Esophagus muscularis mucosa (tissue), 4 donors: ENCODE data around the gene ATG16L2. TPM values are rescaled to one million over a fixed set of nuclear protein-coding genes. Genes with fewer than 3 reads are reported as not detected.
A peak's percentile ranks its signal among the peaks of the same experiment; 100 is the strongest.

Source experiments
- DNase-seq: peaks from one replicate; pipeline ENCODE4 v3.0.0-alpha.2; 2017; ENCODE audit errors: extremely low spot score
- H3K27ac ChIP-seq, 4 donors: fragments of 200-600 bp; sonication (generic); replicated peaks in 1 of 4; 1 replicate in 3 of 4; 2 replicates in 1 of 4; pipeline ENCODE4 v1.5.1; 2016 to 2019; ENCODE audit warnings: mild to moderate bottlenecking in 1 of 4
- H3K27me3 ChIP-seq, 4 donors: fragments of 200-600 bp; sonication (generic); one replicate each; pipeline versions ENCODE4 v1.5.1 to v1.6.0; 2016 to 2019
- H3K36me3 ChIP-seq, 4 donors: fragments of 200-600 bp; sonication (generic); one replicate each; pipeline ENCODE4 v1.5.1; 2016 to 2019
- H3K4me1 ChIP-seq, 4 donors: fragments of 200-600 bp; sonication (generic); one replicate each; pipeline ENCODE4 v1.5.1; 2016 to 2019
- H3K4me3 ChIP-seq, 4 donors: fragments of 200-600 bp; sonication (generic); 1 replicate in 2 of 4; 2 replicates in 2 of 4; pipeline ENCODE4 v1.5.1; 2016 to 2019; ENCODE audit warnings: mild to moderate bottlenecking in 4 of 4, moderate library complexity in 1 of 4
- H3K9me3 ChIP-seq, 4 donors: fragments of 200-600 bp; sonication (generic); 1 replicate in 3 of 4; 2 replicates in 1 of 4; pipeline ENCODE4 v1.5.1; 2016 to 2019
- EP300 ChIP-seq: sonication (generic); formaldehyde crosslinking; IDR thresholded peaks from one replicate; pipeline ENCODE4 v1.6.1; 2017; ENCODE audit warnings: antibody characterized with exemption
- POLR2A ChIP-seq: fragments of 450-650 bp; IDR thresholded peaks from one replicate; pipeline ENCODE4 v1.6.1; 2017; ENCODE audit warnings: antibody characterized with exemption, moderate library complexity, mild to moderate bottlenecking, low read depth
- POLR2AphosphoS5 ChIP-seq, 2 donors: sonication (generic); formaldehyde crosslinking; IDR thresholded peaks; one replicate each; pipeline ENCODE4 v1.6.1; 2017; ENCODE audit warnings: antibody characterized with exemption in 2 of 2
- WGBS: methylation state at CpG from one replicate; pipeline ENCODE4 v1.1.5; 2018; 5-methylcytosine and 5-hydroxymethylcytosine counted together
- intact Hi-C: fragments of 100-400 bp; cut with DNase I; formaldehyde crosslinking; loops from one replicate; pipeline ENCODE4 v1.15.1; 2023
- total RNA-seq, 4 donors: library from RNA; depleted of rRNA; stranded (reverse); fragments of >200 nt; gene quantifications; one replicate each; pipeline versions ENCODE4 v1.1.0 to v1.2.1, GENCODE V29; 2016
- TF ChIP-seq, protein P1 (sequence below), 3 experiments: fragments of 200-600 bp in 2 of 3; fragments of 450-650 bp in 1 of 3; sonication (generic) in 2 of 3; IDR thresholded peaks; one replicate each; pipeline ENCODE4 v1.5.1; 2017 to 2019; ENCODE audit warnings: antibody characterized with exemption in 3 of 3, mild to moderate bottlenecking in 2 of 3, moderate library complexity in 1 of 3

The ATG16L2 gene
- total RNA-seq, 4 donors from 2014 or later: 11.8 to 19.3 (median 18.2) TPM

DNA sequence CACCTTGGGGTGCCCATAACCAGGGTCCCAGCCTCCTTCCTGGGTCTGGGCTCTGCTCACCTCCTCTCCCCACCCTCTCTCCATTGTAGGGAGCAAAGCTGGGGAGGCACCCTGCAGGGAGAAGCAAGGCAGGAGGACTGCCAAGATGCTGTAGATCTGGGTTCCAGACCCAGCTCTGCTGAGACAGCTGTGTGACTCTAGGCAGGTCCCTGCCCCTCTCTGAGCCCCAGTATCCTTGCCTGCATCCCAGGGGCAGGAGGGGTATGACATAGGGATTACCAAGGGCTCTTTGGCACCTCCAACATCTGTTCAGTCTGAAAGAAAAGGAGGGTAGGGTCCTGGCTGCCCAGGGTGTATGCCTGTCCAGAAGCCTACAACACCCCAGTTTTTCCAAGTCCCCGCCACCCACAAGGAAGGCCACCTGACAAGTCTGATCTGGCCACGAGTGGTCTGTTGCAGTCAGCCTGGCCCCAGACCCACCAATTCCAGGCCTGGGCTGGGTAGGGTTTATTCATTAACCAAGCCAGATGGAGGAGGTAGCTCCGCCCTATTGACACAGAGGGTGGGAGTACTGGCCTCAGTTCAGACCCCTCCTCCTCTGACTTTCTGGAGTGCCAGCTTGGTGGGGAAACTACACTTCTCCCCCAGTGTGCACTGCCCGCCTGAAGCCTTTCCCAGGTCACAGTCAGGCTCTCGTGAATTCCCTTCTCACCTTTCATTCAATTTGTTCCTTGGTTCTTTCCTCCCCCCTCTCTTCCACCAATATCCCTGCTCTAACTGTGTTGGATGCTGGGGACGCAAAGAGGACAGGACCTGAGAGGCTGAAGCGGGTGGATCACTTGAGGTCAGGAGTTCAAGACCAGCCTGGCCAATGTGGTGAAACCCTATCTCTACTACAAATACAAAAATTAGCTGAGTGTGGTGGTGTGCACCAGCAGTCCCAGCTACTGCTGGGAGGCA, 35.4 kb upstream of the ATG16L2 start:
- peaks cover 0 to 5% (median 0%) of the 10 kb centered on the region in 4 donors for H3K36me3 ChIP-seq
- H3K27me3 ChIP-seq: no peaks in the 10 kb centered on the region
- H3K9me3 ChIP-seq: no peaks in the 10 kb centered on the region
- DNase-seq: no peak
- no peak overlapping the region for H3K27ac ChIP-seq
- 97% methylated on average over 7 of the region's 7 CpGs for WGBS
- peaks cover 30 to 71% (median 51%) of the 10 kb centered on the region in 4 donors for H3K4me1 ChIP-seq
- TF ChIP-seq, protein P1, sequence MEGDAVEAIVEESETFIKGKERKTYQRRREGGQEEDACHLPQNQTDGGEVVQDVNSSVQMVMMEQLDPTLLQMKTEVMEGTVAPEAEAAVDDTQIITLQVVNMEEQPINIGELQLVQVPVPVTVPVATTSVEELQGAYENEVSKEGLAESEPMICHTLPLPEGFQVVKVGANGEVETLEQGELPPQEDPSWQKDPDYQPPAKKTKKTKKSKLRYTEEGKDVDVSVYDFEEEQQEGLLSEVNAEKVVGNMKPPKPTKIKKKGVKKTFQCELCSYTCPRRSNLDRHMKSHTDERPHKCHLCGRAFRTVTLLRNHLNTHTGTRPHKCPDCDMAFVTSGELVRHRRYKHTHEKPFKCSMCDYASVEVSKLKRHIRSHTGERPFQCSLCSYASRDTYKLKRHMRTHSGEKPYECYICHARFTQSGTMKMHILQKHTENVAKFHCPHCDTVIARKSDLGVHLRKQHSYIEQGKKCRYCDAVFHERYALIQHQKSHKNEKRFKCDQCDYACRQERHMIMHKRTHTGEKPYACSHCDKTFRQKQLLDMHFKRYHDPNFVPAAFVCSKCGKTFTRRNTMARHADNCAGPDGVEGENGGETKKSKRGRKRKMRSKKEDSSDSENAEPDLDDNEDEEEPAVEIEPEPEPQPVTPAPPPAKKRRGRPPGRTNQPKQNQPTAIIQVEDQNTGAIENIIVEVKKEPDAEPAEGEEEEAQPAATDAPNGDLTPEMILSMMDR (IDR thresholded peaks at IDR 0.05): no peak
- TF ChIP-seq POLR2AphosphoS5 (IDR thresholded peaks at IDR 0.05): no peak
- TF ChIP-seq EP300: no peak
- TF ChIP-seq POLR2A: no peak
- intact Hi-C loops: no loop called here
- no peak overlapping the region for H3K4me3 ChIP-seq

DNA sequence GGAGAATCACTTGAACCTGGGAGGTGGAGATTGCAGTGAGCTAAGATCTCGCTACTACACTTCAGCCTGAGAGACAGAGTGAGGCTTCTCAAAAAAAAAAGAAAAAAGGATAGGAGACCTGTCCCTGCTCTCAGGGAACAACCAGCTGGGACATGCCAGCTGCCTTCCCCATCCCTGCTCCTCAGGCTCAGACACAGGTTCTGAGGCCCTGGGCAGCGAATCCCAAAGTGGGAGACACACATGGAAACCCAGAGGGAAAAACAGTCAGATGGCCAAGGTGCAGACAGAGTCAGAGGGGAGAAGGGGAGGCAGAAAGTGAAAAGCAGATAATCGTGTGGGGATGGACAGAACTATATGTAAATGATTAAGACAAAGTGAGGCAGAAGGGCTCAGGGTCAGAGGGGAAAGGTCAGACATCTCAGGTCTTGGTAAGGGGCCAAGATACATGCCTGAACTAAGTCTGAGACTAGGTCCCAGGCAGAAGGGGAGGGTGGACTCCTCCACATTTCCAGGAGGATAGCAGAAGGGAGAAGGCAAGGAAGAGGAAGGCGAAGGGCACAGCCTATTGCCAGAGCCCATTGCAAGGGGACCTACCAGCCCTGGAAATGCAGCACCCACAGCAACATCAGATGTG, 34.6 kb upstream of the ATG16L2 start:
- TF ChIP-seq POLR2A: no peak
- TF ChIP-seq POLR2AphosphoS5 (IDR thresholded peaks at IDR 0.05): no peak
- TF ChIP-seq, protein P1 (IDR thresholded peaks at IDR 0.05): no peak
- no peak for TF ChIP-seq EP300
- Histone ChIP-seq H3K4me1 (peaks cover 30 to 64% (median 49%) of the 10 kb centered on the region in 4 donors), H3K27ac (no peak overlapping the region), H3K4me3 (peak overlapping the region in 1 of 4 donors; percentile 81), H3K9me3 (no peaks in the 10 kb centered on the region), H3K36me3 (peaks cover 0 to 5% (median 0%) of the 10 kb centered on the region in 4 donors), H3K27me3 (no peaks in the 10 kb centered on the region)
- no peak for DNase-seq
- WGBS: 87% methylated on average over 4 of the region's 4 CpGs
- intact Hi-C loops: no loop called here

DNA sequence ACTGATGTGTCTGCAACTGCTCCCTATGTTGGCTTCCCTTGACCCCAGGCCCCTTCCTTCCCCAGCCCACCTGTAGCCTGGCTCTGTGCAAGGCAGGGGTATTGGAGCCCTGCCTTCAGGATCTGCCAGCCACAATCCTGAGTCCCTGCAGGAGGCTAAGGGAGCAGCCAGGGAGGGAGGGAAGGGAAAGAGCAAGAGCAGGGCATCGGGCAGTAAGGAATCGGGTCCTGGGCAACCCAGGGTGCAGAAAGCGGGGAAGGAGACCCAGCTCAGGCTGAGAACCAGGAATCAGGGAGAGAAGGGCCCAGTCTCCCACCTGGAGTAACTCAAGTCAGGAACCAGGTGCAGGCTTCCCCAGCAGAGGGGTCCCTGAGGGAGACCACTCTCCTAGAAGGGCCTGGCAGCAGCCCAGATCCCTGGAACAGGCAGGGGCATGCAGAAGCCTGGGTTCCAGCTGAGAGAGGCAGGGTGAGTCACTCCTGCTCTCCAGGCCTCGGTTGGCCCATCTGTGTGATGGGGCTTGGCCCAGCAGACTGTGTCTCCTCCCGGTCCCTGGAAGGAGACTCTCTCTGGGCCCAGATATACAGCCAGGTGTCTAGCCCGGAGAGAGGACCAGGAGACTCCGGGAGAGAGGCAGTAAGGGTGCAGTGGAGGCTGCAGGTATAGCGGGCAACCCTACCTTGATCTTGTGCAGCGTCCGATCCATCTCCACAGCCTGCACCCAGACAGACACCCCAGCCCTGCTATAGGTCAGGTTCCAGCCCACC, 33.7 kb upstream of the ATG16L2 start:
- H3K36me3 ChIP-seq: peaks cover 0 to 5% (median 0%) of the 10 kb centered on the region in 4 donors
- intact Hi-C loops: no loop called here
- H3K27ac ChIP-seq: peak overlapping the region in 3 of 4 donors; percentile 39 to 68 (median 55)
- no peak for TF ChIP-seq POLR2AphosphoS5 (IDR thresholded peaks at IDR 0.05)
- TF ChIP-seq EP300: no peak
- TF ChIP-seq, protein P1 (IDR thresholded peaks at IDR 0.05): no peak
- TF ChIP-seq POLR2A: no peak
- 100% methylated on average over 3 of the region's 10 CpGs for WGBS
- H3K4me3 ChIP-seq: peak overlapping the region; percentile 74 to 89 (median 84)
- H3K27me3 ChIP-seq: no peaks in the 10 kb centered on the region
- DNase-seq: no peak
- no peaks in the 10 kb centered on the region for H3K9me3 ChIP-seq
- H3K4me1 ChIP-seq: peaks cover 30 to 58% (median 49%) of the 10 kb centered on the region in 4 donors

GRCh38 chr11:72781063-72781312, 33.2 kb upstream of the ATG16L2 start:
- Histone ChIP-seq H3K9me3 (no peaks in the 10 kb centered on the region), H3K27me3 (no peaks in the 10 kb centered on the region), H3K36me3 (peaks cover 0 to 5% (median 0%) of the 10 kb centered on the region in 4 donors), H3K4me3 (peak overlapping the region; percentile 74 to 89 (median 84)), H3K27ac (peak overlapping the region; percentile 39 to 68 (median 60)), H3K4me1 (peaks cover 30 to 58% (median 49%) of the 10 kb centered on the region in 4 donors)
- 37% methylated on average over 6 of the region's 17 CpGs for WGBS
- TF ChIP-seq POLR2A: no peak
- intact Hi-C loops: no loop called here
- DNase-seq: no peak
